Central memory CD4-positive, alpha-beta T cell (primary cell): ENCODE measurements around the gene FBXL5.

Experiments
- DNase-seq: peaks from one replicate; pipeline ENCODE4 v3.0.0; 2022
- total RNA-seq, 3 experiments: gene quantifications; one replicate each; lab custom pipeline; 2026; lab: John Stamatoyannopoulos, UW

The FBXL5 gene
- 64.4 to 140 (median 75.4) reads per million in 3 experiments for total RNA-seq

GRCh38 chr4:15655223-15656037, at the start of gene FBXL5:
Gene FBXL5 (minus strand): TSS chr4:15655357. CDS start chr4:15655287, 70 bp downstream.
- peak; percentile 85 for DNase-seq

- DNase-seq, result no peak
These were observed 49.0 kb upstream of the FBXL5 start for GRCh38 chr4:15704129-15704528.

- DNase-seq, result no peak
These were observed 48.3 kb upstream of the FBXL5 start for GRCh38 chr4:15703439-15703838.

GRCh38 chr4:15702941-15703403, 47.8 kb upstream of the FBXL5 start, which contains the start of gene BST1:
Gene BST1 (plus strand): TSS chr4:15703065. CDS start chr4:15703145, 80 bp downstream.
- peak; percentile 32 for DNase-seq

GRCh38 chr4:15696866-15697265, 41.7 kb upstream of the FBXL5 start:
- no peak for DNase-seq

- DNase-seq, result no peak
These were observed 40.6 kb upstream of the FBXL5 start for GRCh38 chr4:15695729-15696128.

- no peak for DNase-seq
These were observed 40.1 kb upstream of the FBXL5 start for GRCh38 chr4:15695240-15695699.

- no peak for DNase-seq
These were observed 39.3 kb upstream of the FBXL5 start for GRCh38 chr4:15694431-15694830.

GRCh38 chr4:15692602-15693001, 37.4 kb upstream of the FBXL5 start:
- DNase-seq, result no peak

GRCh38 chr4:15691346-15692135, 36.4 kb upstream of the FBXL5 start:
- no peak for DNase-seq

GRCh38 chr4:15690020-15690809, 35.1 kb upstream of the FBXL5 start:
- DNase-seq, result no peak

GRCh38 chr4:15689540-15689939, 34.4 kb upstream of the FBXL5 start:
- no peak for DNase-seq

- no peak for DNase-seq
These were observed 32.9 kb upstream of the FBXL5 start for GRCh38 chr4:15688051-15688450.

- no peak for DNase-seq
These were observed 29.3 kb upstream of the FBXL5 start for GRCh38 chr4:15684498-15684897.

GRCh38 chr4:15683143-15683495, 28.0 kb upstream of the FBXL5 start:
- no peak for DNase-seq

GRCh38 chr4:15682242-15683142, 27.3 kb upstream of the FBXL5 start:
- peak; percentile 39 for DNase-seq

- DNase-seq, result peak; percentile 92
These were observed 26.4 kb upstream of the FBXL5 start, which contains the start of gene FAM200B for GRCh38 chr4:15681372-15682241. Gene FAM200B (plus strand): TSS chr4:15681827. CDS start chr4:15686978, 5,151 bp downstream.

GRCh38 chr4:15681067-15681371, 25.9 kb upstream of the FBXL5 start:
- no peak for DNase-seq

- no peak for DNase-seq
These were observed 22.4 kb upstream of the FBXL5 start for GRCh38 chr4:15677507-15677988.

- DNase-seq, result no peak
These were observed 21.7 kb upstream of the FBXL5 start for GRCh38 chr4:15676899-15677298.

GRCh38 chr4:15676039-15676438, 20.9 kb upstream of the FBXL5 start:
- no peak for DNase-seq
